Keratinocyte (primary cell): ENCODE measurements around the gene ST8SIA1.

ENCODE experiments used
- CTCF ChIP-seq, 3 experiments: IDR thresholded peaks in 1 of 3; conservative IDR thresholded peaks in 1 of 3; optimal IDR thresholded peaks in 1 of 3; 2 replicates in 2 of 3; 3 replicates in 1 of 3; pipeline versions ENCODE3 to v1.5.1; 2011; ENCODE audit warnings: low read length in 3 of 3, mild to moderate bottlenecking in 3 of 3, moderate library complexity in 2 of 3, control low read depth in 1 of 3, inconsistent platforms in 1 of 3; ENCODE audit not compliant: insufficient read depth in 2 of 3; ENCODE audit errors: extremely low read depth in 1 of 3
- EZH2 ChIP-seq: IDR thresholded peaks from one replicate; pipeline ENCODE4 v1.6.1; 2012; ENCODE audit warnings: inconsistent platforms, mild to moderate bottlenecking, low read length, moderate library complexity

- no peak for TF ChIP-seq CTCF (optimal IDR thresholded peaks at IDR 0.05 in 1 of 3, IDR thresholded peaks at IDR 0.05 in 1 of 3, conservative IDR thresholded peaks at IDR 0.05 in 1 of 3; ENCODE audit: extremely low read depth in 1 of 3, insufficient read depth in 2 of 3, low read length in 3 of 3)
- TF ChIP-seq EZH2: no peak
These were observed 66.1 kb downstream of the ST8SIA1 start for GRCh38 chr12:22268406-22268805.
